Fibroblast of villous mesenchyme (primary cell): ENCODE measurements around the gene SCUBE1. TPM values are rescaled to one million over a fixed set of nuclear protein-coding genes. Genes with fewer than 3 reads are reported as not detected.

ENCODE experiments used
- DNase-seq: peaks from one replicate; pipeline ENCODE4 v3.0.0-alpha.2; 2010; ENCODE audit warnings: low read depth
- H3K4me3 ChIP-seq: 2 replicates; pipeline ENCODE4 v1.5.1; 2011; ENCODE audit warnings: low read depth, mild to moderate bottlenecking, low read length
- total RNA-seq: library from RNA; depleted of rRNA; stranded (reverse); fragments of >200 nt; gene quantifications from 2 replicates; pipeline ENCODE4 v1.2.3, GENCODE V29; 2012
- TF ChIP-seq, protein P1 (sequence below): IDR thresholded peaks from 2 replicates; pipeline ENCODE4 v1.5.1; 2012; ENCODE audit warnings: low read depth, mild to moderate bottlenecking, low read length; ENCODE audit not compliant: insufficient read depth

The SCUBE1 gene
- total RNA-seq, 1 donor, result not detected

DNA sequence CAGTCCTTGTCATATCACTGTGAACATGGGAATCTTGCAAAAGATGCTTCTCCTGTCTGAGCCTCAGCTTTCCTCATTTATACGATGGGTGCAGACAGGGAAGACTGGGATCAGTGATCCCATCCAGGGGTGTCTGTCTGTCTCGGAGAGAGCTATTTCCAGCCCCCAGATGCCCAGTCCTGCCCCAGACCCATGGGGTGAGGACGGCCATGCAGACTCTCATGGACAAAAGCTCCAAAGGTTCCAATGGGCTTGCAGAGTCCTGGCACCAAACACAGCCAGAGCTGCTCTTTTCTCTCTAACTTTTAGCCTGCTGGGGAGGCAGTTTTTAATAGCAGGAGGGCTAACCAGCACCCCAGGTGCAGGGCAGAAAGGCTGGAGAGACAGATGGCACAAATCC is 5.2 kb downstream of the SCUBE1 start:
- no peak for DNase-seq
- TF ChIP-seq, protein P1, sequence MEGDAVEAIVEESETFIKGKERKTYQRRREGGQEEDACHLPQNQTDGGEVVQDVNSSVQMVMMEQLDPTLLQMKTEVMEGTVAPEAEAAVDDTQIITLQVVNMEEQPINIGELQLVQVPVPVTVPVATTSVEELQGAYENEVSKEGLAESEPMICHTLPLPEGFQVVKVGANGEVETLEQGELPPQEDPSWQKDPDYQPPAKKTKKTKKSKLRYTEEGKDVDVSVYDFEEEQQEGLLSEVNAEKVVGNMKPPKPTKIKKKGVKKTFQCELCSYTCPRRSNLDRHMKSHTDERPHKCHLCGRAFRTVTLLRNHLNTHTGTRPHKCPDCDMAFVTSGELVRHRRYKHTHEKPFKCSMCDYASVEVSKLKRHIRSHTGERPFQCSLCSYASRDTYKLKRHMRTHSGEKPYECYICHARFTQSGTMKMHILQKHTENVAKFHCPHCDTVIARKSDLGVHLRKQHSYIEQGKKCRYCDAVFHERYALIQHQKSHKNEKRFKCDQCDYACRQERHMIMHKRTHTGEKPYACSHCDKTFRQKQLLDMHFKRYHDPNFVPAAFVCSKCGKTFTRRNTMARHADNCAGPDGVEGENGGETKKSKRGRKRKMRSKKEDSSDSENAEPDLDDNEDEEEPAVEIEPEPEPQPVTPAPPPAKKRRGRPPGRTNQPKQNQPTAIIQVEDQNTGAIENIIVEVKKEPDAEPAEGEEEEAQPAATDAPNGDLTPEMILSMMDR, result no peak

DNA sequence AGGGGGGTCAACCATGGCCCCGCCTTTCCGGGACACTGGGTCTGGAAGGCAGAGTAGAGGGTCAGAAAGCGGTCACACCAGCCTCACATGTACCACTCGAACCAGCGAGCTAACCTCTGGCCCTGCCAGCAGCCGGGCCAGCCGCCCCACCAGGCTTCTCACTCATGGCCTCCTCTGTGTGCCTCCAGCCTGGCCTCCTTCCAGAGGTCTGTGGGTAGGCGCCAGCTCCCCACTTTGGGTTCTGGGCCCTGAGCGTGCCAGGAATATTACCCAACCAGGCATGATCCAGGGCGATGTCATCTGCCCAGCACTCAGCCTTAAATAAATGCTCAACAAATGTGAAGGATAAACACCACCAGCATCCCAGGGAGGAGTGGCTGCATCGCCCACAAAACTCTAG is 5.8 kb downstream of the SCUBE1 start:
- no peak for DNase-seq
- TF ChIP-seq, protein P1, result no peak
- no peak overlapping the region for H3K4me3 ChIP-seq

More for the DNA sequence above, 5.2 kb downstream of the SCUBE1 start:
- no peak overlapping the region for H3K4me3 ChIP-seq

DNA sequence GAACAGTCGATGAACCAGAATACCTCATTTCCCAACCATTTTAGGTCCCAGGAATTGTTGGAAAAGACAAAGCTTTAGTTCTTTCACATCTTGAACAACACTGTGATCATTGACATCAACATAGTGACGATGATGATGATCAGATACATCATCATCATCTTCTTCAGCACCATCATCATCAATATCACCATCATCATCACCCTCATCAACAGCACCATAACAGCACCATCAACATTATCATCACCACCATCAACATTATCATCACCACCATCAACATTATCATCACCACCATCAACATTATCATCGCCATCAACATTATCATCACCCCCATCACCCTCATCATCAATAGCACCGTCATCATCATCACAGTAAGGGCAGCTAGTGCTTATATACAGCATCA is 8.8 kb downstream of the SCUBE1 start:
- H3K4me3 ChIP-seq, result no peak overlapping the region
- TF ChIP-seq, protein P1, result no peak
- DNase-seq, result no peak

DNA sequence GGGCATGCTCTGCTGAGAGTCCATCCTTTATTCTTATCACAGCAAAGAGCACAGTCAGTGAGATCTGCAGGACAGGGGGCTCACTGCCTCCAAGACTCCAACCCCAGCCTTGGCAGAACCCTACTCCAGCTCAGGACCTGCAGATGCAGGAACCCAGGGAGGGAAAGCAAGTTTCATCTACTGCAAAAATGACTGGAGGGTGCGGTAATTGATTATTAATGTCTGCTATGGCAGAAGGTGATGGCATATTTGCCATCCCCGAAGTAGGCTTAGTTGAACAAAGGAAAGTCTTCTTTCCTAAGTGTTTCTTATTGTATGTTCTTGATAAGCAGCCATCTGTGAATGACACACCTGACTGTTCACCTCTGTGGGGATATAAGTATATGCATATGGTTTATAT is 9.2 kb downstream of the SCUBE1 start:
- DNase-seq, result no peak
- TF ChIP-seq, protein P1, result no peak
- no peak overlapping the region for H3K4me3 ChIP-seq

DNA sequence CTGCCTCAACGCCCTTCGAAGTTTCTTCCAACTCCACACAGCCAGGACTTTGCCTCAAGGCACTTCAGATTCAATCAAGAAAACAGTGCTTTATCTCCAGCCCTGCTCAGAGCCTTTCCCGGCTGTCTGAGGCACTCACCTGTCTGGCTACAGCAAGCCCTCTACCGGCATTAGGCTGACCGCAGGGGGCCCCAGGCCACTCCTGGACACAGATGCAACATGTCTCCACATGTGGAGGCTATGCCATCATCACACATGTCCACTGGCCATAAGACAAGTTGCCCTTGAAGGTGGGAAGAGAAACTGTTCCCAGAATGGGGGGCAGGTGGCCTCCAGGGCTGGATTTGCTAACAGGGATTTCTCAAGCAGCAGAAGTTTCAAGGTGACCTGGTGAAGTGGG is 10.0 kb downstream of the SCUBE1 start:
- TF ChIP-seq, protein P1, result no peak
- H3K4me3 ChIP-seq, result no peak overlapping the region
- DNase-seq, result no peak

DNA sequence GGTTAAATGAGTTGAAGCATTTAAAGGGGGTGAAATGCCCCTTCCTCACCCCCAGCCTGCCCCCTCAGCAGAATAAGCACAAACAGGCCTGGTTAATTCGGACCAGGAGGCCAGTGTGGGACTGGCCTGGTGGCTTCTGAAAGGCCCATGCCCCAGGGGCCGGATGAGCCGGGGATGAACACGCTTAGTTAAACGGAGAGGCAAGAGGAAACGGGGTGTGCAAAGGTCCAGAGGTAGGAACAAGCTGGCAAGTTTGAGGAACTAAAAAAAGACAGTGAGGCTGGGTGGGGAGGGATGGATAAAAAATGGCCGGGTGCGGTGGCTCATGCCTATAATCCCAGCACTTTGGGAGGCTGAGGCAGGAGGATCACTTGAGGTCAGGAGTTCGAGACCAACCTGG is 11.5 kb downstream of the SCUBE1 start:
- DNase-seq, result no peak
- H3K4me3 ChIP-seq, result no peak overlapping the region
- TF ChIP-seq, protein P1, result no peak

DNA sequence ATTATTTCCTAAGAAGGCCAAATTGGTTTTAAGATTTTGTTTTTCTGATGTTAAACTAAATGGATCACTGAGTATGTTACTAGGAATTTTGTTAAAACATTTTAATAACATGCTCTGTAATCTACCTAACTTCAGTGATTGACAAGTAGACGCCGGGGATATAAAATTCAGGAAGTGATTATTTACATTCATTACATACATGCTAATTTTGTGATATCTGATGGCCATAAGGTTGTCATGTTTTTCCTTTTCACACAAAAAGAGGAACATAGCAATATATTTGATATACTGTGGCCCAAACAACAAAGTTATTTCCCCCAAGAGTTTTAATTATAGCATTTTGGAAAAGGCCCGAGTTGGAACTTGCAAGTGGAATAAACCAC is 12.1 kb downstream of the SCUBE1 start:
- no peak for DNase-seq
- no peak overlapping the region for H3K4me3 ChIP-seq
- TF ChIP-seq, protein P1, result no peak
